K562 (cell line): ENCODE results near the gene JPH2. TPM values are rescaled to one million over a fixed set of nuclear protein-coding genes. Genes with fewer than 3 reads are reported as not detected.

Source experiments
- ATAC-seq: fragments of 200-7000 bp; cut with Tn5 transposase; 3 replicates; pipeline ENCODE4 v1.9.1; 2020; ENCODE audit warnings: moderate library complexity
- BruUV-seq: library from RNA; stranded (reverse); fragments of 400-500 nt; replicated peaks from 2 replicates; lab custom pipeline; 2021; lab: Mats Ljungman, UMichigan
- CTCF ChIA-PET: fragments of 300-600 bp; formaldehyde crosslinking; extraction: SDS; loops from one replicate; lab custom pipeline; 2021; ENCODE audit warnings: low intra/inter-chr PET ratio; lab: Yijun Ruan, JAX
- POLR2A ChIA-PET: fragments of 300-600, 350-650 bp; sonication (Branson Sonifier 250); formaldehyde crosslinking; extraction: SDS; loops from one replicate; lab custom pipeline; 2021; ENCODE audit warnings: antibody characterized with exemption, inconsistent platforms; lab: Yijun Ruan, JAX
- DNase-seq, 4 experiments: peaks; one replicate each; pipeline versions ENCODE4 v3.0.0 to v3.0.0-alpha.2; 2011 to 2018; ENCODE audit warnings: low spot score in 3 of 4, mixed read lengths in 3 of 4; ENCODE audit errors: extremely low read depth in 1 of 4
- FAIRE-seq: peaks from 2 replicates; lab custom pipeline; 2011; peaks lifted over from hg19 to GRCh38; lab: Jason Lieb, UNC
- H2AFZ ChIP-seq: 2 replicates; pipeline ENCODE4 v1.6.0; 2011; ENCODE audit warnings: low read depth, low read length, control low read depth, inconsistent platforms
- H3K27ac ChIP-seq: fragments of 200-600 bp; 3 replicates; pipeline ENCODE4 v1.8.0; 2011; ENCODE audit warnings: low read depth, mild to moderate bottlenecking, control low read depth, inconsistent platforms, low read length, moderate library complexity, mixed read lengths; ENCODE audit errors: extremely low read depth
- H3K27me3 ChIP-seq, 2 experiments: fragments of 300-600 bp in 1 of 2; 2 replicates in 1 of 2; 3 replicates in 1 of 2; pipeline versions ENCODE4 v1.6.0 to v1.8.0; 2011; ENCODE audit warnings: inconsistent platforms in 2 of 2, low read length in 2 of 2, mild to moderate bottlenecking in 1 of 2, mixed read lengths in 1 of 2, moderate library complexity in 1 of 2; ENCODE audit not compliant: control insufficient read depth in 2 of 2, insufficient read depth in 2 of 2
- H3K36me3 ChIP-seq: fragments of 300-600 bp; 3 replicates; pipeline ENCODE4 v1.8.0; 2011; ENCODE audit warnings: mild to moderate bottlenecking, low read length, inconsistent platforms; ENCODE audit not compliant: control insufficient read depth, insufficient read depth
- H3K4me1 ChIP-seq, 2 experiments: fragments of 200-600 bp in 1 of 2; replicated peaks in 1 of 2; 2 replicates in 1 of 2; 3 replicates in 1 of 2; pipeline versions ENCODE4 v1.5.1 to v1.8.0; 2011; ENCODE audit warnings: inconsistent platforms in 2 of 2, low read length in 2 of 2, mild to moderate bottlenecking in 1 of 2, mixed read lengths in 1 of 2, moderate library complexity in 1 of 2; ENCODE audit not compliant: control insufficient read depth in 2 of 2, insufficient read depth in 2 of 2
- H3K4me2 ChIP-seq: 2 replicates; pipeline ENCODE4 v1.6.1; 2011; ENCODE audit warnings: low read length, control low read depth, inconsistent platforms, mixed read lengths; ENCODE audit not compliant: insufficient read depth
- H3K4me3 ChIP-seq: fragments of 200-600 bp; sonication (generic), shearing (Covaris generic); 2 replicates; pipeline ENCODE4 v1.5.1; 2016; ENCODE audit warnings: control low read depth, inconsistent platforms
- H3K79me2 ChIP-seq: fragments of 200-600 bp; 3 replicates; pipeline ENCODE4 v1.8.0; 2011; ENCODE audit warnings: low read length, inconsistent platforms; ENCODE audit not compliant: control insufficient read depth, insufficient read depth
- H3K9ac ChIP-seq, 2 experiments: 2 replicates each; pipeline versions ENCODE4 v1.6.0 to v1.6.1; 2011; ENCODE audit warnings: low read depth in 2 of 2, low read length in 2 of 2, control low read depth in 1 of 2, inconsistent platforms in 1 of 2, mild to moderate bottlenecking in 1 of 2, mixed read lengths in 1 of 2; ENCODE audit not compliant: insufficient read depth in 1 of 2
- H3K9me1 ChIP-seq: one replicate; pipeline ENCODE4 v1.6.0; 2011; ENCODE audit warnings: inconsistent platforms, mild to moderate bottlenecking, low read length, moderate library complexity; ENCODE audit not compliant: control insufficient read depth, insufficient read depth
- H3K9me3 ChIP-seq: replicated peaks from 2 replicates; pipeline ENCODE4 v1.5.1; 2011; ENCODE audit warnings: low read depth, low read length, inconsistent platforms; ENCODE audit not compliant: control insufficient read depth, insufficient read depth
- H4K20me1 ChIP-seq: replicated peaks from 2 replicates; pipeline ENCODE4 v1.6.1; 2011; ENCODE audit warnings: low read length, inconsistent platforms, mixed read lengths; ENCODE audit not compliant: control insufficient read depth, insufficient read depth
- BRCA1 ChIP-seq, 2 experiments: fragments of 450-650 bp in 1 of 2; sonication (generic) in 1 of 2; formaldehyde crosslinking in 1 of 2; IDR thresholded peaks; 2 replicates each; pipeline versions ENCODE4 v1.5.0 to v1.6.1; 2017 to 2020; ENCODE audit warnings: mild to moderate bottlenecking in 1 of 2, missing genetic modification reagents in 1 of 2
- CEBPG ChIP-seq, 3 experiments: fragments of 200-800 bp in 1 of 3; sonication (Bioruptor generic) in 1 of 3; sonication (generic) in 1 of 3; formaldehyde crosslinking in 1 of 3; IDR thresholded peaks in 2 of 3; conservative IDR thresholded peaks in 1 of 3; 2 replicates each; pipeline versions ENCODE4 v1.6.1 to v1.8.0; 2016 to 2022; ENCODE audit warnings: missing compliant biosample characterization in 2 of 3, missing genetic modification characterization in 2 of 3, mild to moderate bottlenecking in 1 of 3, missing genetic modification reagents in 1 of 3
- ZNF239 ChIP-seq: fragments of 250-450 bp; sonication (Bioruptor Pico); IDR thresholded peaks from 2 replicates; pipeline ENCODE4 v1.4.0; 2020; ENCODE audit warnings: mild to moderate bottlenecking
- WGBS: fragments of 100-300 bp; shearing (Covaris generic); methylation state at CpG from one replicate; pipeline ENCODE4 v1.1.6; 2016; ENCODE audit warnings: low coverage, mixed read lengths; ENCODE audit not compliant: insufficient coverage; ENCODE audit errors: missing lambda C conversion rate; 5-methylcytosine and 5-hydroxymethylcytosine counted together
- in situ Hi-C: fragments of 300-500 bp; cut with MboI; formaldehyde crosslinking; loops from 4 replicates; pipeline ENCODE4 v1.15.0; 2018; ENCODE audit warnings: inconsistent platforms, mixed read lengths
- intact Hi-C: fragments of 100-400 bp; cut with micrococcal nuclease; formaldehyde crosslinking; loops from 2 replicates; pipeline ENCODE4 v1.14.2; 2022
- polyA plus RNA-seq, 8 experiments: library from polyadenylated mRNA; depleted of rRNA in 4 of 8; stranded (reverse) in 5 of 8; unstranded in 3 of 8; fragments of >200 nt; fragmentation: Nextera tagmentation in 2 of 8; fragmentation: Illumina TruSeq in 1 of 8; extraction: Ambion mirVana in 2 of 8; extraction: Trizol in 1 of 8; gene quantifications; 2 replicates each; pipeline versions ENCODE4 v1.2.1 to v1.2.3, GENCODE V29; 2011 to 2014; ENCODE audit warnings: inconsistent platforms in 1 of 8, missing spikeins in 1 of 8
- total RNA-seq, 7 experiments: library from RNA; depleted of rRNA in 6 of 7; stranded (reverse); fragments of >200 nt in 6 of 7; fragmentation: Illumina TruSeq in 2 of 7; extraction: Trizol in 2 of 7; gene quantifications; 2 replicates each; pipeline versions ENCODE4 v1.2.1 to v1.2.3, GENCODE V29; 2011 to 2021; ENCODE audit warnings: low replicate concordance in 1 of 7

JPH2 gene
- total and polyA plus RNA-seq, 9 of the 15 experiments (the other 6 are each of a cell fraction or from before 2014, with no cell fraction given): not detected

DNA sequence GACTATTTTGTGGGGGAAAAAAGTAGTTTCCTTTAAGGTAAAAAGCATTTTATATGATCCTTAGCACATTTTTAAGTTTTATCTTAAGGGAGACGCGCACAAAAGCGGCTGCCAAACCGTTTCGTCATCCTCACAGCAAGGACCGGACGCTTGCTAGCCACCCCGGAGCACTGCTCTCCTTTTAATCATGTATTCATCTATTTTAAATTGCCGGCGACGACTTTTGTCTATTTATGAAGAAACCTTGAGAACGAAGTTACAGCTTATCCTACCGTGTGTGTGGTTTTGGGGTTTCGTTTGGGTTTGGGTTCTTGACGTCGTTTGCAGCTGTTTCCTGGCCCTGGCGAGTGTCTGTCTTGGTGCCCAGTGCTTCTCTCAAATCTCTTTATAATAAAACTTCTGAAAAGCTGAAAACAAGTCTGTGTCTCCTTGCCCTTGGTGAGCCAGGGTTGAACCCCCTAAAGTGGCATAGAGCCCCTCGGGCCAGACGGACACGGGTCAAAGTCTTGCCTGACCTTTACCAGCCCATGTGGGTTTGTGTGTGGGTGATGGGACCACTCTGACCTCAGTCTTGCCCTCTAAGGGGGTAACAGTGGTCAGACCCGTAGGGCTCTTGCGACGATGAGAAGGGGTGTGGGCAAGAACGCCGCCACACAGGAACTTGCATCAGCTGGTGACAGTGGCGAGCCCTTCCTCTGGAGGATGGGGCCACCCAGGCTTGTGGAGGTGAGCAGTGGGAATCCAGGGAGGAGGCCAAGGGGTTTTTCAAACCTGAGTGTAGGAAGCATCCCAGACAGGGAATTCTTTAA is 117.6 kb downstream of the JPH2 start:
- Histone ChIP-seq H3K9me1 (peaks cover 3% of the 10 kb centered on the region), H3K9me3 (no peaks in the 10 kb centered on the region), H2AFZ (no peak overlapping the region), H4K20me1 (peaks cover 6% of the 10 kb centered on the region; the same call in 1 of the 2 replicates), H3K27me3 (peaks cover 46 to 90% of the 10 kb centered on the region in 2 experiments), H3K27ac (no peak overlapping the region), H3K4me2 (no peak overlapping the region), H3K4me1 (no peaks in the 10 kb centered on the region), H3K9ac (no peak overlapping the region), H3K4me3 (no peak overlapping the region)
- ATAC-seq (no peak), DNase-seq (no peak)
- CTCF ChIA-PET: no interaction called here
- WGBS: 5% methylated on average over 23 of the region's 26 CpGs
- in situ Hi-C loops: no loop called here
- no peak for TF ChIP-seq ZNF239
- TF ChIP-seq CEBPG (CRISPR knock-in tag; IDR thresholded peaks at IDR 0.05): no peak
- TF ChIP-seq CEBPG (tag; conservative IDR thresholded peaks at IDR 0.05 in 1 of 2, IDR thresholded peaks at IDR 0.05 in 1 of 2): peak; percentile 53 to 64; a peak in 3 of 4 replicates
- TF ChIP-seq BRCA1 (IDR thresholded peaks at IDR 0.05): no peak
- TF ChIP-seq BRCA1 (CRISPR knock-in tag; IDR thresholded peaks at IDR 0.05): no peak
- TF ChIP-seq, all 486 proteins: peak for 1
- no peak for FAIRE-seq
- BruUV-seq: no TSS peak
- no peaks in the 10 kb centered on the region for H3K36me3 ChIP-seq
- intact Hi-C loops: no loop called here
- H3K79me2 ChIP-seq: no peaks in the 10 kb centered on the region
- POLR2A ChIA-PET: interaction anchor here (0.8 to 1.3 kb wide), 2 partner anchors 8 to 303 kb away, joined by 3 to 4 read pairs; no protein-coding TSS in a partner anchor
